ENCODE data around the gene KCTD8.

- TF ChIP-seq POLR2A (IDR thresholded peaks at IDR 0.05; ENCODE audit: low read length) (no peak), CTCF (IDR thresholded peaks at IDR 0.05) (no peak), BCL3 (IDR thresholded peaks at IDR 0.05) (no peak), SMC3 (IDR thresholded peaks at IDR 0.05) (no peak), CBX2 (IDR thresholded peaks at IDR 0.05; ENCODE audit: borderline replicate concordance, low read depth) (no peak), PHF8 (IDR thresholded peaks at IDR 0.05; ENCODE audit: borderline replicate concordance, low read depth) (no peak), RAD21 (conservative IDR thresholded peaks at IDR 0.05 in 1 of 2, IDR thresholded peaks at IDR 0.05 in 1 of 2) (no peak)
Observed at GRCh38 chr4:44159991-44160390, 288.6 kb downstream of the KCTD8 start.
